B cell (primary cell): ENCODE measurements around the gene CACNA1A.

ENCODE experiments used
- CTCF ChIP-seq: fragments of 200-600 bp; IDR thresholded peaks from one replicate; pipeline ENCODE4 v1.8.0; 2022; ENCODE audit warnings: antibody characterized with exemption, mild to moderate bottlenecking
- EZH2 ChIP-seq: IDR thresholded peaks from 2 replicates; pipeline ENCODE4 v1.6.1; 2012; ENCODE audit warnings: borderline replicate concordance, low read depth, mild to moderate bottlenecking, moderate library complexity, low read length; ENCODE audit not compliant: insufficient read depth, poor library complexity, severe bottlenecking

GRCh38 chr19:13460045-13460444 lies 46.2 kb downstream of the CACNA1A start:
- TF ChIP-seq CTCF (no peak), EZH2 (no peak)
